Large intestine (tissue), 12 donors: ENCODE results near the gene SPSB1. TPM values are rescaled to one million over a fixed set of nuclear protein-coding genes. Genes with fewer than 3 reads are reported as not detected.

Experiments
- DNase-seq, 2 donors: peaks; one replicate each; pipeline versions ENCODE4 v3.0.0 to v3.0.0-alpha.2; 2013
- H3K27ac ChIP-seq: one replicate; pipeline ENCODE4 v1.5.1; 2013; ENCODE audit warnings: low read length
- H3K27me3 ChIP-seq: 2 replicates; pipeline ENCODE4 v1.6.1; 2013; ENCODE audit warnings: low read length; ENCODE audit not compliant: control insufficient read depth, insufficient read depth
- H3K36me3 ChIP-seq: 2 replicates; pipeline ENCODE4 v1.6.1; 2013; ENCODE audit warnings: low read length; ENCODE audit not compliant: control insufficient read depth, insufficient read depth
- H3K4me1 ChIP-seq: one replicate; pipeline ENCODE4 v1.6.1; 2013; ENCODE audit warnings: low read length; ENCODE audit not compliant: control insufficient read depth, insufficient read depth
- H3K4me3 ChIP-seq: one replicate; pipeline ENCODE4 v1.5.1; 2013; ENCODE audit warnings: low read length
- H3K9me3 ChIP-seq: one replicate; pipeline ENCODE4 v1.6.1; 2013; ENCODE audit warnings: mild to moderate bottlenecking, low read depth, low read length, moderate library complexity; ENCODE audit not compliant: control insufficient read depth
- WGBS: methylation state at CpG from one replicate; pipeline ENCODE4 v1.1.5; 2013; ENCODE audit warnings: low lambda C conversion rate; ENCODE audit not compliant: insufficient coverage; 5-methylcytosine and 5-hydroxymethylcytosine counted together
- long read RNA-seq, 11 donors: transcript quantifications; one replicate each; lab custom pipeline, GENCODE V29; 2026
- polyA plus RNA-seq: library from polyadenylated mRNA; unstranded; fragments of 120-200 nt; gene quantifications from one replicate; pipeline ENCODE4 v1.2.1, GENCODE V29; 2013

Gene SPSB1
- 23.7 TPM for polyA plus RNA-seq
- long read RNA-seq, donor 1, transcript SPSB1-201 (3 exons, 3,120 nt) = major isoform, 5 of 5 reads
- long read RNA-seq, donor 1, partial matches to known transcripts = 0 of 5 reads
- long read RNA-seq, donor 1, other reads (novel, unspliced or antisense) = 0 of 5 reads
- long read RNA-seq, donor 2, transcript SPSB1-201 (3 exons, 3,120 nt) = major isoform, 7 of 11 reads
- long read RNA-seq, donor 2, partial matches to known transcripts = 0 of 11 reads
- long read RNA-seq, donor 2, other reads (novel, unspliced or antisense) = 0 of 11 reads
- long read RNA-seq, donor 3 = 0 reads
- long read RNA-seq, donor 4, partial matches to known transcripts = 0 of 1 reads
- long read RNA-seq, donor 4, other reads (novel, unspliced or antisense) = 0 of 1 reads
- long read RNA-seq, donor 5, transcript SPSB1-201 (3 exons, 3,120 nt) = major isoform, 6 of 8 reads
- long read RNA-seq, donor 5, partial matches to known transcripts = 0 of 8 reads
- long read RNA-seq, donor 5, other reads (novel, unspliced or antisense) = 0 of 8 reads
- long read RNA-seq, donor 6, transcript SPSB1-201 (3 exons, 3,120 nt) = major isoform, 19 of 37 reads
- long read RNA-seq, donor 6, partial matches to known transcripts = 16 of 37 reads
- long read RNA-seq, donor 6, other reads (novel, unspliced or antisense) = 0 of 37 reads
- long read RNA-seq, donor 7, partial matches to known transcripts = 0 of 4 reads
- long read RNA-seq, donor 7, other reads (novel, unspliced or antisense) = 0 of 4 reads
- long read RNA-seq, donor 8, transcript SPSB1-203 (2 exons, 1,007 nt) = major isoform, 5 of 21 reads
- long read RNA-seq, donor 8, transcript SPSB1-201 (3 exons, 3,120 nt) = major isoform, 5 of 21 reads
- long read RNA-seq, donor 8, partial matches to known transcripts = 11 of 21 reads
- long read RNA-seq, donor 8, other reads (novel, unspliced or antisense) = 0 of 21 reads
- long read RNA-seq, donor 9, transcript SPSB1-201 (3 exons, 3,120 nt) = major isoform, 6 of 9 reads
- long read RNA-seq, donor 9, partial matches to known transcripts = 0 of 9 reads
- long read RNA-seq, donor 9, other reads (novel, unspliced or antisense) = 0 of 9 reads
- long read RNA-seq, donor 10, transcript SPSB1-201 (3 exons, 3,120 nt) = major isoform, 13 of 16 reads
- long read RNA-seq, donor 10, partial matches to known transcripts = 0 of 16 reads
- long read RNA-seq, donor 10, other reads (novel, unspliced or antisense) = 0 of 16 reads
- long read RNA-seq, donor 11, transcript SPSB1-201 (3 exons, 3,120 nt) = major isoform, 5 of 5 reads
- long read RNA-seq, donor 11, partial matches to known transcripts = 0 of 5 reads
- long read RNA-seq, donor 11, other reads (novel, unspliced or antisense) = 0 of 5 reads

DNA sequence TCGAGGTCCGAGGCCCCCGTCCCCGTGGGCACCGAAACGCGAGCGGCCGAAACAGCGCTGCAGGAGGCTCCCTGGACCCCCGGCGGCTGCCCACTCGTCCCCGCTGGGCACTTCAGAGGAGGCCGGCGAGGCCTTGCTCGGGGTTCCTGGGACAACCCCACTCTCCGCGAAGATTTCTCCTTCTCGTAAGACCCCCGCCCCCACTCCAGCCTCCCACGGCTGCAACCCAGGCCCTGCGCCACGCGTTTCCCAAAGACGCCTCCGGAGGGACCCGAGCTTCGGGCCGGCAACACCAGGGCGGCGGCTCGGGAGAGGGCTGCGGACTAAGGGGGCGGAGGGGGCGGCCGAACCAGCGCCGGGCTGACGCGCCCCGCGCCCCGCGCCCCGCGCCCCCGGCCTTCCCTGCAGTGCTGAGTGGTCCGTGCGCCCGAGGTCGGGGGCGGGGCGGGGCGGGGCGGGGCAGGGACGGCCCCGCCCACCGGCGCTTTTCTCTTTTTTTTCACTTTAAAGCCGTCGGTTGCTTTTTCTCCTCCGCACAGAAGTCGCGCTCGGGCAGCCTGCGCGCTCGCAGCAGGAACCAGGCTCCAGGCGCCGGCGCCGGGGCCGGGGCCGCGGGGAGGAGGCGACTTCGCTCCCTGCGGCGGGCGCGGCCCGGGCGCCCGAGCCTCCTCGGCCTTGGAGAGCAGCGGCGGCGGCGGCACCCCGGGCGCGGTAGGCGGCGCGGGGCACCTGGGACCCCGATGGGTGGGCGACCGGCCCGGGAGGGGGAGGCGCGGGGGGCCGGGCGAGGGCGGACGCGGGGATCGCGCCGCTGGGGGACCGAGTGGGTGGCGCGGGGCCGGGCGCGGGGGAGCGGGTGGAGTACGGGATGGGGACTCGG, at the start of gene SPSB1:
Gene SPSB1 (plus strand): TSS at position 534 of the 880 bp plus-strand sequence. CDS start 62,998 bp downstream, outside the sequence.
- Histone ChIP-seq H3K9me3 (peaks cover 15% of the 10 kb centered on the region), H3K36me3 (peaks cover 2% of the 10 kb centered on the region), H3K4me3 (peak within 1 kb of the TSS; percentile 95), H3K27me3 (no peaks in the 10 kb centered on the region), H3K4me1 (peaks cover 37% of the 10 kb centered on the region), H3K27ac (peak within 1 kb of the TSS; percentile 79)
- no CpG with 5 or more reads among the region's 119 CpGs for WGBS
- peak; percentile 69 to 84 for DNase-seq

DNA sequence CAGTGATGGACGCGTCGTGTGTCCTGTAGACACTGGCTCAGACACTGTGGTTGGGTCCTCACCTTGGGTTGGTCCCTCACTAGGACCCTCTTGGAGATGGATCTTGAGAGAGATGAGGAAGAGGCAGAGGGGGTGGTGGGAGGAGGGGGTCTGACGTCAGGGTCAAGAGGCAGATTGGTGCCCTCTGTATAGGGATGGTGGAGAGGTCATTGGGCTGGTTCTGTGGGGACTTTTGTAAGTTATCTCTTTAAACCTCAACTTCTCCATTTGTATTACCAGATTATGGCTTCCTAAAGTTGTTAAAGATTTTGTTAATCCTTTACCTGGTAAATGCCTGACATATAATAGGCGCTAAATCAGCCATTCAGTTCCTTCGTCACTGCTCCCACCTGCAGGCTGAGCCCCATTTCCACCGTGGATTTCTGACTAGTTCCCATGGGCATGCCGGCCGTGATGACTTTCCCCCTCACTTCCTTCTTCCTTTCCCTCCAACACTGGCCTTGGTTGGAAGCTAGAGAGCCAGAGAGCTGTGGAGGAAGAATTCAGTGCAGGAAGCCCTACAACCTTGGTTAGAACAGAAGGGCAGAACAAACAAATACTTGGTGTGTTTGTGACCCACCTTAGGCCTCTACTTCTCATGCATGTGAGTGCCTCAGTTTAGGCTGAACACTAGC, 49.5 kb upstream of the SPSB1 start:
- H3K36me3 ChIP-seq = peaks cover 38% of the 10 kb centered on the region
- peaks cover 36% of the 10 kb centered on the region for H3K4me1 ChIP-seq
- no CpG with 5 or more reads among the region's 9 CpGs for WGBS
- H3K27ac ChIP-seq = no peak overlapping the region
- no peak for DNase-seq
- no peak overlapping the region for H3K4me3 ChIP-seq
- no peaks in the 10 kb centered on the region for H3K27me3 ChIP-seq
- no peaks in the 10 kb centered on the region for H3K9me3 ChIP-seq

DNA sequence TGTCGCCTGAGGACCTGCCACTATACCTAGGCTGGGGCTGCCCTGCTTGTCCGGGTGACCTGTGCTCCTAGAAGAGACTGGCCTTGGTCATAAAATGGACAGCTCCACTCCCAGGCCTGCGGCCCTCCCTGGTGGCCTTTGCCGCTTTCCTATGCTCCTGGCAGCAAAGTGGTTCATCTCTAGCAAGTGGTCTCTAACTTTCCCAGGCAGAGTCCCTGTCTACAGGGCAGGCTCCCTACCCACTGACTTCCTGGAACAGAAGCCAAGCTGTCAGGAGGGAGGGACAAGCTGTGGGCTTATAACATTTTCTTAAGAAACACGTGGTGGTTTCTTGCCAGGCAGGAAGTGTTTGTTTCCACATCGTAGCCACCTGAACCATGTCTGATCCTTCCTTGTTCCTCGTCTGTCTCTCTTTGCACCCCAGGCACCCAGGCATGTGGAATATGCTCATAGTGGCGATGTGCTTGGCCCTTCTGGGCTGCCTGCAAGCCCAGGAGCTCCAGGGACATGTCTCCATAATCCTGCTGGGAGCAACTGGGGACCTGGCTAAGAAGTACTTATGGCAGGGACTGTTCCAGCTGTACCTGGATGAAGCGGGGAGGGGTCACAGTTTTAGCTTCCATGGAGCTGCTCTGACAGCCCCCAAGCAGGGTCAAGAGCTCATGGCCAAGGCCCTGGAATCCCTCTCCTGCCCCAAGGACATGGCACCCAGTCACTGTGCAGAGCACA, 48.0 kb upstream of the SPSB1 start:
- Histone ChIP-seq H3K9me3 (no peaks in the 10 kb centered on the region), H3K36me3 (peaks cover 43% of the 10 kb centered on the region), H3K27me3 (no peaks in the 10 kb centered on the region), H3K27ac (no peak overlapping the region), H3K4me1 (peaks cover 39% of the 10 kb centered on the region), H3K4me3 (no peak overlapping the region)
- DNase-seq = no peak
- no CpG with 5 or more reads among the region's 9 CpGs for WGBS

DNA sequence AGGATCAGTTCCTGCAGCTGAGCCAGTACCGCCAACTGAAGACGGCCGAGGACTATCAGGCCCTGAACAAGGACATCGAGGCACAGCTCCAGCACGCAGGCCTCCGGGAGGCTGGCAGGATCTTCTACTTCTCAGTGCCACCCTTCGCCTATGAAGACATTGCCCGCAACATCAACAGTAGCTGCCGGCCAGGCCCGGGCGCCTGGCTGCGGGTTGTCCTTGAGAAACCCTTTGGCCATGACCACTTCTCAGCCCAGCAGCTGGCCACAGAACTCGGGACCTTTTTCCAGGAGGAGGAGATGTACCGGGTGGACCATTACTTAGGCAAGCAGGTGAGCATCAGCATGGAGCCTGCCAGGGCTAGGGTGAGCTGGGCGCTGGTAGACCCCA, 47.5 kb upstream of the SPSB1 start:
- peaks cover 40% of the 10 kb centered on the region for H3K4me1 ChIP-seq
- no peak for DNase-seq
- H3K9me3 ChIP-seq = no peaks in the 10 kb centered on the region
- H3K4me3 ChIP-seq = no peak overlapping the region
- H3K36me3 ChIP-seq = peaks cover 43% of the 10 kb centered on the region
- H3K27ac ChIP-seq = no peak overlapping the region
- WGBS = no CpG with 5 or more reads among the region's 15 CpGs
- no peaks in the 10 kb centered on the region for H3K27me3 ChIP-seq

DNA sequence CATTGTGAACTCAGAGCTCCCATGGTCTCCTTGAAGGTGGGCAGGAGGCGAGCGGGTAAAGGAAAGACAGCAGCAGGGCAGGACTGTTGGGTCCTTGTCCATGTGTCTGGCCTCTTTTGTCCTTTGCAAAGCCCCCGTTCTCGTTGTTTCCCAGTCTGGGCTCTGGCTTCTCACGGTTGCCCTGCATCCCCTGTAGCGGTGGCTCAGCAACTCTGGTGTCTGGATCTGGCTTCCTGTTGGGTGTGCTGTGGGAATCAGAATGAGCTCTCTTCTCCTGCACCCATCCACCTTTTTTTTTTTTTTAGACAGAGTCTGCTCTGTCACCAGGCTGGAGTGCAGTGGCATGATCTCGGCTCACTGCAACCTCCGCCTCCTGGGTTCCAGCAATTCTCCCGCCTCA, 47.0 kb upstream of the SPSB1 start:
- DNase-seq = no peak
- H3K9me3 ChIP-seq = no peaks in the 10 kb centered on the region
- H3K27me3 ChIP-seq = no peaks in the 10 kb centered on the region
- H3K4me3 ChIP-seq = no peak overlapping the region
- H3K36me3 ChIP-seq = peaks cover 46% of the 10 kb centered on the region
- H3K27ac ChIP-seq = no peak overlapping the region
- peaks cover 45% of the 10 kb centered on the region for H3K4me1 ChIP-seq
- no CpG with 5 or more reads among the region's 9 CpGs for WGBS

DNA sequence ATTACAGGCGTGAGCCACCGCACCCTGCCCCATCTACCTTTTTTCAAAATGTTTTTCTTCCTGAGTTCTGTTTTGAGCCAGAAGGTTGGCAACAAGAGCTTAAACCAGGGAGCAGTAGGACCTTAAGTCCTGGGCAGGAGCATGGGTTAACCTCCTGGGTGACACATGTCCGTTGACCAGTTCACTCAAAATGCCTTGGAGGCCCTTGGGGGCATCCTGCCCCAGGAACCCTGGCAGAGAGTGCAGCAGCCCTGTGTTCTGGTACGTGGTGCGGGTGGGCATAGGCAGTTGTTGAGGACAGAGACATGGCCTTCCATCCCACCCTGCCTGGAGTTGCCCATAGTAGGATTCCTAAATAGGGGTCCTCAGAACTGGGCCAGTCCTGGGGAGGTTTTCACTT, 46.5 kb upstream of the SPSB1 start:
- H3K27ac ChIP-seq = no peak overlapping the region
- no peak for DNase-seq
- H3K4me1 ChIP-seq = peaks cover 50% of the 10 kb centered on the region
- H3K36me3 ChIP-seq = peaks cover 49% of the 10 kb centered on the region
- H3K27me3 ChIP-seq = no peaks in the 10 kb centered on the region
- no peaks in the 10 kb centered on the region for H3K9me3 ChIP-seq
- no peak overlapping the region for H3K4me3 ChIP-seq
- no CpG with 5 or more reads among the region's 5 CpGs for WGBS

DNA sequence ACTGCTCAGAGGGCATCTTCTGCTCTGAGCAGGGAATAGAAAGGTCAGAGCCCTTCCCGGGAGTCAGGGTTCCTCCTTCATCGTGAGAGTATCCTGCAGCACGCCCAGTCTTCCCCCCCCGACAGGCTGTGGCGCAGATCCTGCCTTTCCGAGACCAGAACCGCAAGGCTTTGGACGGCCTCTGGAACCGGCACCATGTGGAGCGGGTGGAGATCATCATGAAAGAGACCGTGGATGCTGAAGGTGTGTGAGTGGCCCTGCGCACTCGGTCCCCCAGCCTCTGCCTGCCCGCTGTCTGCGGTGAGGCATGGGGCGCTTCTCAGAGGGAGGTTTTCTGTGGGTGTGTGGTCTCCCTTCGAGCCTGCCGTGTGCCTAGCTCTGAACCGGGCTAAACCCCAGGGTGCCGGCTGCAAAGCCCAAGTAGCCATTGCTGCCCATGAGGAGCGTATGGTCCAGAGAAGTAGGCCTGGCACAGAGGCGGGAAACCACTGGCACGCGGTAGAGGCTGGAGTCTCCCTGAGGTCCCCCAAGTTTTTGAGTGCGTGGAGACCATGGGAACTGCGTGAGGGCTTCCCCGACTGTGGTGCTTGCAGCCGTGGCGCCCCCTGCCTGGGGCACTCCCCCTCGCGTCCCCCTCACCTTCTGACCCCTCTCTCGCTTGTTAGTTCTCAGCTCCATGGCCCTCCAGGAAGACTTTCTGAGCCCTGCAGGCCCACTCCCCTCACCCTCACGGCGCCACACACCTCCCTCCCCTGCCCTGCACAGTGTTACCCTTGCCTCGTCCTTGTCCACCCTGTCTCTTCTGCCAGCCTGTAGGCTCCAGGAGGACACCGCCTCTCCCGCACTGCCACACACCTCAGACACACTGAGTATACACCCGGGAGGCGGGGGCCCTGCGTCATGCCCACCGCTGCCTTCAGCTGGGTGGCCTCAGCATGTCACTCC, 45.6 kb upstream of the SPSB1 start:
- no peak overlapping the region for H3K27ac ChIP-seq
- no peak for DNase-seq
- peaks cover 52% of the 10 kb centered on the region for H3K36me3 ChIP-seq
- H3K4me3 ChIP-seq = no peak overlapping the region
- WGBS = no CpG with 5 or more reads among the region's 41 CpGs
- peaks cover 49% of the 10 kb centered on the region for H3K4me1 ChIP-seq
- H3K9me3 ChIP-seq = no peaks in the 10 kb centered on the region
- H3K27me3 ChIP-seq = no peaks in the 10 kb centered on the region

DNA sequence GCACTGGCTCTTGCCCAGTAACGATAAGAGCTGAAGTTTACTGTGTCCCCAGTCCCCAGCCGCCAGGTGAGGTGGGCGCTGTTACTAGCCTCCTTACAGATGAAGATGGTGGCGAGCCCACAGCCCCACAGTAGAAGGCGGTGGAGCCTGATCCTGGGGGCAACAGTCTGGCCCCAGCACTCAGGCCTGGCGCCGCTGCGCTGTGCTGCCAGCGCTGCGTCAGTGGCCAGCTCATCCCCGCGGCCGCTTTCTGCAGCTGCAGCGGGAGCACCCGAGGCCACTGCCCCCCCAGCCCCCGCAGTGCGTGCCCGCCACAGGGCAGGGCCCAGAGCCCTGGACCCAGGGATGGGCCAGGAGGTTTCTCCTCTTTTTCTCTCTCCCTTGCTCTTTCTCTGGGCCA, 44.8 kb upstream of the SPSB1 start:
- DNase-seq = no peak
- WGBS = no CpG with 5 or more reads among the region's 18 CpGs
- H3K36me3 ChIP-seq = peaks cover 52% of the 10 kb centered on the region

More for the DNA sequence above, 44.8 kb upstream of the SPSB1 start:
- H3K4me1 ChIP-seq = peaks cover 46% of the 10 kb centered on the region
- H3K27ac ChIP-seq = no peak overlapping the region
- H3K4me3 ChIP-seq = no peak overlapping the region
- no peaks in the 10 kb centered on the region for H3K9me3 ChIP-seq
- no peaks in the 10 kb centered on the region for H3K27me3 ChIP-seq
